IMR-90 (cell line): Measurements from ENCODE around the gene CDCP1. TPM values are rescaled to one million over a fixed set of nuclear protein-coding genes. Genes with fewer than 3 reads are reported as not detected.

Experiments used
- ATAC-seq: fragments of 200-7000 bp; cut with Tn5 transposase; 2 replicates; pipeline ENCODE4 v1.9.1; 2020; ENCODE audit warnings: low read depth, mild to moderate bottlenecking, moderate library complexity
- BruUV-seq: library from RNA; stranded (reverse); fragments of 400-500 nt; replicated peaks from 2 replicates; lab custom pipeline; 2021; lab: Mats Ljungman, UMichigan
- CTCF ChIA-PET: fragments of 300-600 bp; formaldehyde crosslinking; extraction: SDS; loops from one replicate; lab custom pipeline; 2021; ENCODE audit warnings: antibody characterized with exemption; lab: Yijun Ruan, JAX
- POLR2A ChIA-PET: fragments of 300-600 bp; sonication (Branson Sonifier 250); formaldehyde crosslinking; loops from one replicate; lab custom pipeline; 2022; ENCODE audit warnings: antibody characterized with exemption; ENCODE audit not compliant: unreplicated experiment; lab: Charles Lee
- DNase-seq: peaks from one replicate; pipeline ENCODE4 v3.0.0; 2013
- H2AFZ ChIP-seq: replicated peaks from 2 replicates; pipeline ENCODE3; 2013; ENCODE audit warnings: low read length, mild to moderate bottlenecking; ENCODE audit not compliant: poor library complexity
- H2AK5ac ChIP-seq: 2 replicates; pipeline ENCODE4 v1.6.1; 2013; ENCODE audit warnings: low read depth, low read length, inconsistent platforms
- H2AK9ac ChIP-seq: replicated peaks from 2 replicates; pipeline ENCODE3; 2013; ENCODE audit warnings: mild to moderate bottlenecking, low read depth, low read length, moderate library complexity; ENCODE audit not compliant: poor library complexity
- H2BK120ac ChIP-seq: 2 replicates; pipeline ENCODE4 v1.6.1; 2013; ENCODE audit warnings: low read depth, low read length, inconsistent platforms
- H2BK15ac ChIP-seq: 3 replicates; pipeline ENCODE4 v1.6.1; 2013; ENCODE audit warnings: low read depth, low read length, inconsistent platforms
- H2BK20ac ChIP-seq: 2 replicates; pipeline ENCODE4 v1.6.1; 2013; ENCODE audit warnings: low read depth, mild to moderate bottlenecking, inconsistent platforms, low read length, moderate library complexity
- H2BK5ac ChIP-seq: 2 replicates; pipeline ENCODE4 v1.6.1; 2013; ENCODE audit warnings: mild to moderate bottlenecking, low read depth, low read length, inconsistent platforms; ENCODE audit not compliant: poor library complexity, severe bottlenecking
- H3K14ac ChIP-seq: replicated peaks from 2 replicates; pipeline ENCODE4 v1.6.1; 2013; ENCODE audit warnings: low read depth, low read length, inconsistent platforms
- H3K18ac ChIP-seq: 2 replicates; pipeline ENCODE4 v1.6.1; 2013; ENCODE audit warnings: low read depth, low read length, control low read depth
- H3K23ac ChIP-seq: 2 replicates; pipeline ENCODE4 v1.6.1; 2013; ENCODE audit warnings: low read depth, low read length, inconsistent platforms
- H3K27ac ChIP-seq: 2 replicates; pipeline ENCODE4 v1.5.1; 2013; ENCODE audit warnings: mild to moderate bottlenecking, control low read depth, low read length; ENCODE audit not compliant: insufficient read depth
- H3K27me3 ChIP-seq: 2 replicates; pipeline ENCODE4 v1.6.1; 2013; ENCODE audit warnings: low read length; ENCODE audit not compliant: control insufficient read depth, insufficient read depth
- H3K36me3 ChIP-seq: 2 replicates; pipeline ENCODE4 v1.6.1; 2013; ENCODE audit warnings: low read length, mixed read lengths; ENCODE audit not compliant: control insufficient read depth, insufficient read depth
- H3K4ac ChIP-seq: 2 replicates; pipeline ENCODE4 v1.6.1; 2013; ENCODE audit warnings: low read depth, low read length, inconsistent platforms
- H3K4me1 ChIP-seq: 2 replicates; pipeline ENCODE4 v1.6.1; 2013; ENCODE audit warnings: low read length, mixed read lengths; ENCODE audit not compliant: control insufficient read depth, insufficient read depth
- H3K4me2 ChIP-seq: 2 replicates; pipeline ENCODE4 v1.6.1; 2013; ENCODE audit warnings: low read depth, mild to moderate bottlenecking, control low read depth, low read length, moderate library complexity
- H3K4me3 ChIP-seq: 2 replicates; pipeline ENCODE4 v1.5.1; 2013; ENCODE audit warnings: low read depth, mild to moderate bottlenecking, control low read depth, low read length, moderate library complexity; ENCODE audit not compliant: insufficient read depth
- H3K56ac ChIP-seq: 2 replicates; pipeline ENCODE4 v1.6.1; 2013; ENCODE audit warnings: low read length, inconsistent platforms; ENCODE audit not compliant: insufficient read depth; ENCODE audit errors: extremely low read depth
- H3K79me1 ChIP-seq, 2 experiments: 2 replicates each; pipeline ENCODE4 v1.6.1; 2013; ENCODE audit warnings: low read length in 2 of 2, inconsistent platforms in 1 of 2, low read depth in 1 of 2
- H3K9ac ChIP-seq: 2 replicates; pipeline ENCODE4 v1.6.1; 2013; ENCODE audit warnings: low read depth, low read length, control low read depth
- H3K9me1 ChIP-seq: 2 replicates; pipeline ENCODE4 v1.6.1; 2013; ENCODE audit warnings: low read length, inconsistent platforms; ENCODE audit not compliant: insufficient read depth
- H3K9me3 ChIP-seq: 2 replicates; pipeline ENCODE4 v1.6.1; 2013; ENCODE audit warnings: low read length; ENCODE audit not compliant: control insufficient read depth, insufficient read depth
- H4K20me1 ChIP-seq: 2 replicates; pipeline ENCODE4 v1.6.1; 2013; ENCODE audit warnings: low read length, inconsistent platforms; ENCODE audit not compliant: insufficient read depth
- H4K5ac ChIP-seq: 2 replicates; pipeline ENCODE4 v1.6.1; 2013; ENCODE audit warnings: mild to moderate bottlenecking, low read depth, low read length, control low read depth
- H4K8ac ChIP-seq, 2 experiments: 2 replicates each; pipeline ENCODE4 v1.6.1; 2013; ENCODE audit warnings: low read depth in 2 of 2, low read length in 2 of 2, control low read depth in 1 of 2, inconsistent platforms in 1 of 2
- H4K91ac ChIP-seq: 2 replicates; pipeline ENCODE4 v1.6.1; 2013; ENCODE audit warnings: low read depth, low read length, inconsistent platforms; ENCODE audit not compliant: insufficient read depth
- BHLHE40 ChIP-seq: fragments of 150-350 bp; IDR thresholded peaks from 2 replicates; pipeline ENCODE4 v1.6.1; 2016; ENCODE audit warnings: mild to moderate bottlenecking, low read depth, low read length
- MAFK ChIP-seq: IDR thresholded peaks from 2 replicates; pipeline ENCODE4 v1.6.1; 2012; ENCODE audit warnings: low read depth, low read length, improper control_type of control experiment
- WGBS, 2 experiments: methylation state at CpG; one replicate each; pipeline versions ENCODE4 v1.1.5 to v1.1.7; 2013; ENCODE audit warnings: missing lambda C conversion rate in 2 of 2; ENCODE audit not compliant: insufficient read length in 1 of 2; ENCODE audit errors: extremely low coverage in 2 of 2; 5-methylcytosine and 5-hydroxymethylcytosine counted together
- dilution Hi-C: fragments of 300-500 bp; cut with HindIII; formaldehyde crosslinking; loops from one replicate; pipeline ENCODE4 v1.14.3; 2018; ENCODE audit warnings: low sequenced_read_pairs; ENCODE audit not compliant: unreplicated experiment
- in situ Hi-C: fragments of 300-500 bp; cut with MboI; formaldehyde crosslinking; loops from 3 replicates; pipeline ENCODE4 v1.14.3; 2019; ENCODE audit warnings: low sequenced_read_pairs, inconsistent platforms, mixed read lengths
- intact Hi-C: fragments of 100-400 bp; cut with micrococcal nuclease; formaldehyde crosslinking; loops from 2 replicates; pipeline ENCODE4 v1.10.0; 2022
- polyA plus RNA-seq, 3 experiments: library from polyadenylated mRNA; depleted of rRNA; stranded (reverse); fragments of >200 nt; gene quantifications; 2 replicates each; pipeline ENCODE4 v1.2.3, GENCODE V29; 2012; ENCODE audit warnings: low replicate concordance in 1 of 3
- total RNA-seq: library from RNA; depleted of rRNA; stranded (reverse); fragments of >200 nt; gene quantifications from 2 replicates; pipeline ENCODE4 v1.2.3, GENCODE V29; 2012

Gene CDCP1
- total and polyA plus RNA-seq, 2 of the 4 experiments (the other 2 are of a cell fraction) = 2.5 to 3.8 TPM

DNA sequence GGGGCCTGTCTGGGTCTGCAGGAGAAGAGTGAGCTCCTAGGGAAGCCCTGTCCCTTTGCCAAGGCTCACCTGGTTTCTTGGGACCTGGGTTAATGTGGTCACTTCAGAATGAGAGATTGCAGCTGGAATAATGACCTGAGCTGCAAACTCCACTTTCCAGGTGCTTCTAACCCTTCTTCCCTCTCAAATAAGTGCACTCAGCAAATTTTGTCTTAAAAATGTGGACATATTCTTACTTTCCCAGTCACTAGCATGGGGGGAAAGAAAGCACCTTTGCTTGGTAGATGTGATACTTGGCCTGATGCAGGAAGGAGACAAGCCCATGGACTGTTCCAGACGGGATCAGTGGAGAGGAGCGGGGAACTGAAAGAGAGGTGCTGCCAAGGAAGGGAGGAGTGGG, 38.9 kb upstream of the CDCP1 start:
- dilution Hi-C loops = no loop called here
- intact Hi-C loops = no loop called here
- Histone ChIP-seq H4K20me1 (no peaks in the 10 kb centered on the region), H3K18ac (peak overlapping the region; percentile 44; the same call in 1 of the 2 replicates), H3K4me3 (no peak overlapping the region), H3K14ac (peak overlapping the region; percentile 13; the same call in 1 of the 2 replicates), H2BK120ac (peak overlapping the region; percentile 39), H3K4me2 (no peak overlapping the region), H3K4ac (peak overlapping the region; percentile 12), H2BK20ac (peak overlapping the region; percentile 27), H2BK5ac (no peak overlapping the region), H3K4me1 (peaks cover 12% of the 10 kb centered on the region), H4K91ac (0 out of 2 replicates have a peak overlapping the region, but pooled peaks have one; percentile 48), H3K9ac (no peak overlapping the region), H2AFZ (no peak overlapping the region), H4K8ac (peak overlapping the region in 1 of 2 experiments; percentile 39; a peak in 1 of 4 replicates), H3K27ac (no peak overlapping the region), H3K9me1 (peaks cover 13% of the 10 kb centered on the region), H2BK15ac (peak overlapping the region; percentile 49; the same call in 2 of the 3 replicates), H2AK5ac (peak overlapping the region; percentile 75), H3K27me3 (no peaks in the 10 kb centered on the region), H2AK9ac (no peak overlapping the region), H3K56ac (no peak overlapping the region), H3K23ac (no peak overlapping the region), H4K5ac (0 out of 2 replicates have a peak overlapping the region, but pooled peaks have one; percentile 19), H3K79me1 (no peaks in the 10 kb centered on the region), H3K36me3 (no peaks in the 10 kb centered on the region), H3K9me3 (no peaks in the 10 kb centered on the region)
- DNase-seq = no peak
- CTCF ChIA-PET = no interaction called here
- no TSS peak for BruUV-seq
- WGBS, 2 experiments = no CpG with 5 or more reads among the region's 2 CpGs
- TF ChIP-seq MAFK (peak; percentile 46), BHLHE40 (no peak)
- POLR2A ChIA-PET = no interaction called here
- ATAC-seq = no peak
- in situ Hi-C loops = no loop called here
